IPS-NIHi11 (cell line): ENCODE data around the gene ZNF777.
A peak's percentile ranks its signal among the peaks of the same experiment; 100 is the strongest.
"Not testable (repeated sequence)": the region's sequence is repeated elsewhere in the genome, so short reads cannot be mapped to it uniquely, and the experiment has no call there.

Experiments
- DNase-seq: peaks from one replicate; pipeline ENCODE4 v3.0.0; 2012; ENCODE audit warnings: mixed read lengths, low spot score

ZNF777 gene

GRCh38 chr7:149450821-149451220 is 10.0 kb downstream of the ZNF777 start:
- no peak for DNase-seq

DNA sequence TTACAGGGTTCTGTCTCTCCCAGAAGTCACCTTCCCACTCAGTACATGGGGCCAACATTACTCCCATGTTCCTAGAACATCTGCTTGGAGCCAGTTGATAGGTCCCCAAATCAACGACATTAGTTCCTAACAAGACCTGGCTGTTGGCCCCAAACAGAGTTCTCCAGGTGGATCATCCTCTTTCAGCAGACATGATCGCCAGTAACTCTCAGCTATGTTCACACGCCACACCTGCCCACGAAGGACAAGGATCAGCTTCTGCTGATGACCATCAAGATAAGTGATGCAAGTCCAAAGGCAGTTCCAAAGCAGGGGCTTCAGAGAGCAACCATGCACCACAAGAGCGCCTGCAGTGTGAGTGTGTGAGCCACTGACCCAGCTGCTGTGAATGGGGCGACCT is 11.0 kb downstream of the ZNF777 start:
- no peak for DNase-seq

- no peak for DNase-seq
Measured at GRCh38 chr7:149448961-149449360, 11.9 kb downstream of the ZNF777 start.

GRCh38 chr7:149446026-149446425 is 14.8 kb downstream of the ZNF777 start:
- not testable (repeated sequence) for DNase-seq

GRCh38 chr7:149444287-149444686 is 16.6 kb downstream of the ZNF777 start:
- no peak for DNase-seq

GRCh38 chr7:149443523-149443922 is 17.3 kb downstream of the ZNF777 start:
- no peak for DNase-seq

DNA sequence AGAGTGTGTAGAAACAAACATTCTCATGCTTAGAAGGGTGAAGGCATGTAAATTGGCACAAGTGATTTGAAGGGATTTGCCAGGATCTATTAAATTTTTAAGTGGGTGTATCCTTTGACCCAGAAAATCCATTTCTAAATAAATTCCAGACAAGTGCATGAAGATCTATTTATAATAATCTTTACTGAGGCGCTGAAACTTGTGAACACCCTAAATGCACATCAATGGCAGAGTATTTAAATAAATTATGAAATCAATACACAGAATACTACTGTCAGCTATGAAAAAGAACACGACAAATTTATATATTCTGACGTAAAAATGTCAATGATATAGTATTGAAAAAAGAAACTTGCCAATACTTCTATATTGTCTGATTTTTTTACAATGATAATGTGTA is 17.9 kb downstream of the ZNF777 start:
- DNase-seq = no peak

- no peak for DNase-seq
Measured at GRCh38 chr7:149440222-149440621, 20.6 kb downstream of the ZNF777 start.

DNA sequence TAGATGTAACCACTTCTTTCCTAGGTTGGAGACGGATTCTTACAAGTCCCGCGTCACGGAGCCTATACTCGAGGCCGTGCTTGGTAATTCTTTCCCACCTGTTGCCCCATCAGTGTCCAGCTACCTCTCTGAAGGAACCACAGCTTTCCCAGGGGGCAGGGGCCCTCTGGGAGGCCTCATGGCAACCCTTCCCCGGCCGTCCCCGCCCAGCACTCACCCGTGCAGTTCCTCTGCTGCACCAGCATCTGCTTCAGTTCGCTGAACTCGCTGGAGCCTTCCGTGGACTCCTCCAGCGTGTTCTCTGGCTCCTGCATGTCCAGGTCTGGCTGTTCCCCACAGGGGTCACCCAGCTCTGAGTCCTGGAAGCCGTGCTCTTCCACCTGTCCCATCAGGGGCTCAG is 24.5 kb downstream of the ZNF777 start:
- DNase-seq = no peak

- no peak for DNase-seq
Measured at GRCh38 chr7:149433124-149433523, 27.7 kb downstream of the ZNF777 start.

- DNase-seq = no peak
Measured at GRCh38 chr7:149432121-149432691, 28.7 kb downstream of the ZNF777 start.

- DNase-seq = no peak
Measured at GRCh38 chr7:149431486-149432120, 29.3 kb downstream of the ZNF777 start.

DNA sequence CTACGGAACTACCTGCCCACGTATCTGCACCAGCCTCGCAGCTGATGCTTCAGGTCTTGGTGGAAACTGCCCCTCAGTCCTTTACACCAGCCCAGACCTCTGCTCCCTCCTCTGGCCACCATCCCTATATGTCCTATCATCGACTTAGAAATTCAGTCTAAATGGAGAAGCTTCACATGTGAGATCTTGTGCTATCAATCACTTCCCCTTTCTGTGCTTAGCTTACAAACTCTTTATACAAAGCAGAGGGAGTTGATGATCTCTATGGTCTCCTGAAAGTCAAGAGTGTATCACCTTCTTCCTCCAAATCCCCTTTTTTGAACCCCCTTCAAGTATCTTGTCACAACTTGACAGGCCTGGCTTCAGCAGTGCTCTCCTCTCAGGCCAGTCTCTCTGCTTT is 30.7 kb downstream of the ZNF777 start:
- no peak for DNase-seq

DNA sequence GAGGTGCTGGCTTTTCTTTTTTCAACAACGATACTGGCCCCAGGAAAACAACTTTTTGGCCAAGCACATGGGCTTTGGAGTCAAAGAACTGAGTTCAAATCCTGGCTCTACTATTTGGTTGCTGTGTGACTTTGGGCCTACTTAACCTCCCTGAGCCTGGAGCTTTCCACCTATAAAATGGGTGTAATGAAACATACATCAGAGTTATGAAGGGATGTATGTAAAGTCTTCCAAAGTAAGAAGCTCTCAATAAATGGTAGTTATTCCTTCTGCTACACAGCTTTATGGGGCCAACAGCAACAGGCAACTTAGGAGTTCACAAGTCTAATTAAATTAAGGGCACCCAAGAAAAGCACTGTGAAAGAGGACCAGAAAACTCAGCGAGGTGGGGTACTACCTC is 33.0 kb downstream of the ZNF777 start:
- DNase-seq = no peak

GRCh38 chr7:149427096-149427680 is 33.7 kb downstream of the ZNF777 start:
- no peak for DNase-seq

- DNase-seq = no peak
Measured at GRCh38 chr7:149423449-149424110, 37.3 kb downstream of the ZNF777 start.

DNA sequence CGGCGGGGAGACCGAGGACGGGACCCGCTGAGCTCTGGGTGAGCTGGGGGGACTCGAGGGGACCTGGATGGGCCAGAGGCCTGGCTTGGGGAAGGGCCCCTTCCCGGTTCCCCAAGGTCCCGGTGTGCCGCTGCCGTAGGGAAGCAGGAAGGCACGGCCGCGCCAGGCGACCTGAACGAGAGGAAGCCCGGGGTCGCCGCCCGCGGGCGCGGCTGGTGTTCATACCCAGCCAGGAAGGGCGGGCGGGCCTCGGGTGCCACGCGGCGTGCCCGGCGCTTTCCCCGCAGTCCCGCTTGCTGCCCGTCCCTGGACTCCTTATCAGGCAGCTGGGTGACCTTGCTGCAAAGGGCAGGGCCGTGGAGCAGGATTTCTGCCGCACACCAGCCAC is 38.0 kb downstream of the ZNF777 start:
- peak; percentile 44 for DNase-seq

DNA sequence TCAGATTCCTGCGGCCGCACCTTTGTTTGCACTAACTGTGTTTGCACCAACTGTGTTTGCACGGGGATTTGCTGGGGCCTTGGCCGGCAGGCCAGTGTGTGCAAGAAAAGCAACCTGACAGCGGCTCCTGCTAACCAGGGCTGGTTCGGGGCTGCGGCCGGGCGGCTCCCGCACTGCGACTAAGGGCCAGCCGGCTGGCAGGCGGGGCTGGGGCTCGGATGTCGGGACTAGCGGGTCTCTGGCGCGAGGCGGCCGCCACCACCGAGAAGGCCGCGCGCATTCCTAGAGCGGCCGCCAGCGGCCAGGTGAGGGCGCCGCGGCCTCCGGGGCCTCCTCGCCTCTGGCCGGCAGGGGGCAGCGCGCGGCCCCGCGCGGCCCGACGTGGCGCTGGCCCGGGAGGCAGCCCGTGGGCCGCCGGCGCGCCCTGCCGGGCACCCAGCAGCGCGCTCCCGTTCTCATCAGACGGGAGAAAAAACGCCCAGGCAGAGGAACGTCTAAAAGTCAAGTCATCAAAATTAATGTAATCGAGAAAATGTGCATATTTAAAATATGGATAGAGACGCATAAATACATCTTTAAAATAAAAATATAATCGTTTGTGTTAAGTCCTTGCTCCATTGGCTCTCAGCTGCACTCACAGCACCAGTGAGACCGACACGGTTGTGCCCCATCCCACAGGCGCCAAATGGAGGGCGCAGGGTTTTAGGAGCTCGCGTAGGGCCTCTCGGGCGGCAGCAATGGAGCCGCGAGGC is 38.5 kb downstream of the ZNF777 start:
- DNase-seq = peak; percentile 99

DNA sequence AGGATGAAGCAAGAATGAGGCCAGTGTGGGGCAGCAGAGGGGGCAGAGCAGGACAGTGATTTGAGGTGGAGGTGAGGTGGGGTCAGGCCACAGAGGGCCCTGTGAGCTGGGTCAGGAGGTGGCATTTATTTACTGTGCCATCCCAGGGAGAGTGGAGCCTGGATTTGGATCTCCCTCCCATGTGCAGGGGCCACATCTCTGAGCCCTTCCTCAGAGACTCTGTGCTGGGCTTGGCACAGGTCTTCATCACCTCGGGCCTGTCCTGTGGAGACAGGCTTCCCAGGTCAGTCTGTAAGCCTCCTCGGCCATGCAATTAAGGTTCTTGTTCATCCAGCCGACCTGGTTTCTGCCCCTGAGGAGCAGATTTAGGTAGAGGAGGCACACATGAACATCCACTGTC is 40.9 kb downstream of the ZNF777 start:
- no peak for DNase-seq

GRCh38 chr7:149415391-149416071 is 45.3 kb downstream of the ZNF777 start:
- DNase-seq = no peak

DNA sequence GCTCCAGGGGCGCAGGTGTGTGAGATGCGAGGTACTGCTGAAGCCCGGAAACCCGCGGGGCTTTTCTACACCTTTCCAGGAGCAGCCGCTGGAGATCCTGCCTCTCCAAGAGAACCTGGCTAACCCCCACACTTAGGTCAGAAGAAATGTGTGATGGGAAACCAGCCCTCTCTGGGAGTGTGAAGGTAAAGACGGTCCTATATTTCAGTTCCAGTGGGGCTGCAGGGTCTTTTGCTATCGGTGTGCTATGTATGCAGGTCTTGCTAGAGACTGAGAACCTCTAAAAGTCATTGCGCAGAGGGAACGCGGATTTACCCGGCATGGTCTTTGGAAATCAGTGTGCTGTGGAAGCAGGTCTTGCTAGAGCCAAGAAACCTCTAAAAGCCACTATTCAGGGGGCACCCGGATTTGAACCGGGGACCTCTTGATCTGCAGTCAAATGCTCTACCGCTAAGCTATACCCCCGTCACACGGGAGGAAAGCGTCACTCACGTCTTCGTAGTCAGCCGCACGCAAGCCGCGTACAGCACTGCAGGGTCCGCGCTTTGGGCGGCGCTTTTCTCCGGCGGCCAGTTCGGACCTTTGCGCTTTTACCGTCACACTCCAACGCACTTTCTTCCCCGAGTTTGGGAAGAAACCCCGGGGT is 46.0 kb downstream of the ZNF777 start:
- DNase-seq = peak; percentile 71
